GM18520 (cell line): ENCODE results near the gene COP1.
"Not testable (repeated sequence)": the region's sequence is repeated elsewhere in the genome, so short reads cannot be mapped to it uniquely, and the experiment has no call there.

Experiments used
- ATAC-seq: cut with Tn5 transposase; IDR thresholded peaks from one replicate; pipeline ENCODE4 v1.9.1; 2021; ENCODE audit not compliant: unreplicated experiment

Gene COP1

DNA sequence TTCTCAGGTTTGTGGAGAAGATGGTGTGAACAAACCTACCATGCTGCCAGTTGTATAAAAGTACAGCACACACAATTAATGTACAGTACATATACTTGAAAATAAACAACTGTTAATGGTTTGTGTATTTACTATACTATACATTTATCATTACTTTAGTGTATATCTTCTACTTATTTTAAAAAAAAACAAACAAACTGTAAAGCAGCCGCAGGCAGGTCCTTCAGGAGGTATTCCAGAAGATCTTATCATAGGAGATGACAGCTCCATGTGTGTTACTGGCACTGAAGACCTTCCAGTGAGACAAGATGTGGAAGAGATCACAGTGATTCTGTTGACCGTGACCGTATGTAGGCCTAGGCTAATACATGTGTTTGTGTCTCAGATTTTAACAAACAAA is 155.7 kb downstream of the COP1 start:
- no peak for ATAC-seq

DNA sequence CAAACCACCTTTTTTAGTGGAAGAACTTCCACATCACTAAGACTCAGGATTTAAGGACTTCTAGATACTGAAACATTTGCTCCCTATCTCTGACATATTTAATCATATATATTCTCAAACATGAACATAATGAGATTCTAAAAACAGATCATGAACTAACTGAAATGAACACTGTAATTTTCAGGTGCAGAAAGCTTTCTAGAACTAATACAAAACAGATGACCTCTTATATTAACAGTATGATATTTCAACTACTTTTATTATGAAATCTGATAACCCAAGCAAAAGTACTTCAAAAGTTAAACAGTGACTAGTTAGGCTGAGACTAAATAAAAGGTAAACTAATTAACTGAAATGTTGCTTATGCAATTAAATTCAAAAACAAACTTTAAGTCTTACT is 157.5 kb downstream of the COP1 start:
- ATAC-seq = no peak

GRCh38 chr1:176046926-176047325 is 160.2 kb downstream of the COP1 start:
- ATAC-seq = no peak

GRCh38 chr1:176043537-176043936 is 163.5 kb downstream of the COP1 start:
- no peak for ATAC-seq

GRCh38 chr1:176033881-176034280 is 173.2 kb downstream of the COP1 start:
- no peak for ATAC-seq

- no peak for ATAC-seq
Observed at GRCh38 chr1:176033474-176033873, 173.6 kb downstream of the COP1 start.

GRCh38 chr1:176032040-176032645 is 174.9 kb downstream of the COP1 start:
- no peak for ATAC-seq

- no peak for ATAC-seq
Observed at GRCh38 chr1:176029609-176030008, 177.5 kb downstream of the COP1 start.

GRCh38 chr1:176029155-176029554 is 177.9 kb downstream of the COP1 start:
- no peak for ATAC-seq

- not testable (repeated sequence) for ATAC-seq
Observed at GRCh38 chr1:176027934-176028333, 179.2 kb downstream of the COP1 start.

DNA sequence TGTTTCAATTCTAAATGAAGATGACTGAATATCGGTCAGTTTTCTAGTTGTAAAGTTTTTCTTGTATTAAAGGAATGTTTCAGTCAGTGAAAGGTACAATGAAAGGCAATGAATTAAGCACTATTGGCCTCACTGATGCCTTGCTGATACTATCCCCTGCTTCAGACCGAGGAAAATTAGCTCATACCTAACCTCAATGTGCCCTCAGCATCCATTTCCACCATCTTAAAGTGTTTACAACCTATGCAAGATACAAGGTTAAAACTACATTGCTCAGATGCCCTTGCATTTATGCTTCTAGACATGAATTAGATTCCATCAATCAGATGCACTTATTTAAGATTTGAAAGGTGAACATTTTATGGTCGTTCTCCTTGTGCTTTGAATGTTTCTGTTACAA is 184.5 kb downstream of the COP1 start:
- ATAC-seq = no peak

DNA sequence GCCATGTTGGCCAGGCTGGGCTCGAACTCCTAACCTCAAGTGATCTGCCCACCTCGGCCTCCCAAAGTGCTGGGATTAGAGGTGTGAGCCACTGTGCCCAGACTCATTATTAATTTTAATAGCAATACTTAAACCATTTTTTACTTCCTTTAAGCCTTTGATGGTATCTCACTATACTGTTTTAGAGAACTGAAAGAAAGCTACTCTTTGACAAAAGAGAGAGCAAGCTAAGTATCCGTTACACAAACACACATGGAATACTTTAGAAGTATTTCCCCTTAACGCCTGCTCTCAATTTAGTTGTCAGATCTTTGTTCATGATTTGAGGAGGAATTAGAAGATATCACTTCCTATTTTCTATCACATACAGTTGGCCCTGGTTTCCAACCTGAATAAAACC is 189.4 kb downstream of the COP1 start:
- no peak for ATAC-seq

DNA sequence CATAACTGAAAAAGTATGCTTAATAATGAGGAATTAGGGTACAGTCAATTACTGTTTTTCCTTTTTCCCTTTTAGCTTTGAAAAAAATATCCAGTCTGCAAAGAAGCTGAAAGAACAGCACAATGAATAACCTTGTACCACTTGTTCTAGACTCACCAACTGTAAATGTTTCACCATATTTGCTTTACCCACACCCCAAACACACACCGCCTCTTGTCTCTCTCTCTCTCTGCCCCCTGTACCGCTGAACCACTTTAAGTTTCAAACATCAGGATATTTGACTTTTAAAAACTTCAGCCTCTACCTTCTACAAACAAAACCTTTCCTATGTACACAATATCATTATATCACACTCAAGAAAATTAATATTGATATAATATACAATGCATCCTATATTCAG is 197.1 kb downstream of the COP1 start:
- no peak for ATAC-seq

GRCh38 chr1:176007756-176008389 is 199.2 kb downstream of the COP1 start:
- not testable (repeated sequence) for ATAC-seq

DNA sequence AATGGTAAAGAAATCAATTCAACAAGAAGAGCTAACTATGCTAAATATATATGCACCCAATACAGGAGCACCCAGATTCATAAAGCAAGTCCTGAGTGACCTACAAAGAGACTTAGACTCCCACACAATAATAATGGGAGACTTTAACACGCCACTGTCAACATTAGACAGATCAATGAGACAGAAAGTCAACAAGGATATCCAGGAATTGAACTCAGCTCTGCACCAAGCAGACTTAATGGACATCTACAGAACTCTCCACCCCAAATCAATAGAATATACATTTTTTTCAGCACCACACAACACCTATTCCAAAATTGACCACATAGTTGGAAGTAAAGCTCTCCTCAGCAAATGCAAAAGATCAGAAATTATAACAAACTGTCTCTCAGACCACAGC is 212.4 kb downstream of the COP1 start:
- ATAC-seq = not testable (repeated sequence)

GRCh38 chr1:175992825-175993224 is 214.3 kb downstream of the COP1 start:
- not testable (repeated sequence) for ATAC-seq

- ATAC-seq = not testable (repeated sequence)
Observed at GRCh38 chr1:175992202-175992601, 214.9 kb downstream of the COP1 start.

DNA sequence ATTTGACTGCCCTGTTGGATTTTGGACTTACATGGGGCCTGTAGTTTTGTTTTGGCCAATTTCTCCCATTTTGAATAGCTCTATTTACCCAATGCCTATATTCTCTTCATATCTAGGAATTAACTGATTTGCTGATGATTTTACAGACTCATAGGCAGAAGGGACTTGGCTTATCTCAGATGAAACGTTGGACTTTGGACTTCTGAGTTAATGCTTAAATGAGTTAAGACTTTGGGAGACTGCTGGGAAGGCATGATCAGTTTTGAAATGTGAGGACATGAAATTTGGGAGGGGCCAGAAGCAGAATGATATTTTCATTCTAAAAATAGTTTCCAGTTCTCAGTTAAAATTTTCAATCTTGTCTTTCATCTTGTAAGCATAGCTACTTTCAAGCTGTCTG is 222.3 kb downstream of the COP1 start:
- no peak for ATAC-seq

GRCh38 chr1:175984057-175984812 is 222.9 kb downstream of the COP1 start:
- no peak for ATAC-seq

DNA sequence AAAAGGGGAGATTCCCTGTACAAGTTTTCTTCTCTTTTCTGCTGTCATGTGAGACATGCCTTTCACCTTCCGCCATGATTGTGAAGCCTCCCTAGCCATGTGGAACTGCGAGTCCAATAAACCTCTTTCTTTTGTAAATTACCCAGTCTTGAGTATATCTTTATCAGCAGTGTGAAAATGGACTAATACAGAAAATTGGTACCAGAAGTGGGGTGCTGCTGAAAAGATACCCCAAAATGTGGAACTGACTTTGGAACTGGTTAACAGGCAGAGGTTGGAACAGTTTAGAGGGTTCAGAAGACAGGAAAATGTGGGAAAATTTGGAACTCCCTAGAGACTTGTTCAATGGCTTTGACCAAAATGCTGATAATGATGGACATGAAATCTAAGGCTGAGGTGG is 223.7 kb downstream of the COP1 start:
- not testable (repeated sequence) for ATAC-seq

DNA sequence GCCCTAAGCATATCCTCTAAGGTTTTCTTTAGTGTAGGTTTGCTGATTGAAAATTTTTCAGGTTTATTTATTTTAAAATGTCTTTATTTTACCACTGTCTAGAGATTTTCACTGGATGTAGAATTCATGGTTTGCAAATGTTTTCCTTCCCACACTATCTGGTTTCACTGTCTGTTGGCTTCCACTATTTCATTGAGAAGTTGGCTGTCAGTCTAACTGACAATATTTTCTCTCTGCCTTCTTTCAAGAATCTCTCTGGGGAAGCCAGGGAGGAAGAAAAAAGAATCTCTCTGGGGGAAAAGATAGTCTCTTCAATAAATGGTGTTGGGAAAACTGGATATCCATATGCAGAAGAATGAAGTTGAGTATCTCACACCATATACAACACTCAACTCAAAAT is 226.0 kb downstream of the COP1 start:
- no peak for ATAC-seq

DNA sequence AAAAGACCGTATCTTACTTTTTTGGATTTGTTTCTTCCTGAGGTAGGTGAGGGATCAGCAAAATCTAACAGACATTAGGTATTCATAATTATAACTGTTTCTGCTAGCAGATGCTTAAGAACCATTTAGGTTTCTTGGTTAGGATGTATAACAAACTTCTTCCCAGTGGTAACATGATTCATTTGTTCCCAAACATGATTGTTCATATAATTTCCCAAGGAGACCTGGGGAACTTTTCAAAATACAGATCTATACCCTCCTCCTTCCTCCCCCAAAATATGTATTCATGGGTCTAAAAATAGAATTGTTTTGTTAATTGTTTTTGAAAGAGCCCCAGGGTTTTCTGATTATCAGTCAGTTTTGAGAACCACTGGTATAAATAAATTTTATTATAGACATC is 228.2 kb downstream of the COP1 start:
- ATAC-seq = no peak
